ENCODE data around the gene CACNG7.

Gene CACNG7

GRCh38 chr19:53916004-53916403 lies 6.9 kb downstream of the CACNG7 start:
- TF ChIP-seq, protein P1, sequence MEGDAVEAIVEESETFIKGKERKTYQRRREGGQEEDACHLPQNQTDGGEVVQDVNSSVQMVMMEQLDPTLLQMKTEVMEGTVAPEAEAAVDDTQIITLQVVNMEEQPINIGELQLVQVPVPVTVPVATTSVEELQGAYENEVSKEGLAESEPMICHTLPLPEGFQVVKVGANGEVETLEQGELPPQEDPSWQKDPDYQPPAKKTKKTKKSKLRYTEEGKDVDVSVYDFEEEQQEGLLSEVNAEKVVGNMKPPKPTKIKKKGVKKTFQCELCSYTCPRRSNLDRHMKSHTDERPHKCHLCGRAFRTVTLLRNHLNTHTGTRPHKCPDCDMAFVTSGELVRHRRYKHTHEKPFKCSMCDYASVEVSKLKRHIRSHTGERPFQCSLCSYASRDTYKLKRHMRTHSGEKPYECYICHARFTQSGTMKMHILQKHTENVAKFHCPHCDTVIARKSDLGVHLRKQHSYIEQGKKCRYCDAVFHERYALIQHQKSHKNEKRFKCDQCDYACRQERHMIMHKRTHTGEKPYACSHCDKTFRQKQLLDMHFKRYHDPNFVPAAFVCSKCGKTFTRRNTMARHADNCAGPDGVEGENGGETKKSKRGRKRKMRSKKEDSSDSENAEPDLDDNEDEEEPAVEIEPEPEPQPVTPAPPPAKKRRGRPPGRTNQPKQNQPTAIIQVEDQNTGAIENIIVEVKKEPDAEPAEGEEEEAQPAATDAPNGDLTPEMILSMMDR (IDR thresholded peaks at IDR 0.05; ENCODE audit: low read depth, low read length) = no peak
- no peak overlapping the region for H3K4me3 ChIP-seq (ENCODE audit: low read depth, low read length)

GRCh38 chr19:53917356-53917755 lies 8.3 kb downstream of the CACNG7 start:
- TF ChIP-seq, protein P1 (IDR thresholded peaks at IDR 0.05; ENCODE audit: low read depth, low read length) = no peak
- no peak overlapping the region for H3K4me3 ChIP-seq (ENCODE audit: low read depth, low read length)

DNA sequence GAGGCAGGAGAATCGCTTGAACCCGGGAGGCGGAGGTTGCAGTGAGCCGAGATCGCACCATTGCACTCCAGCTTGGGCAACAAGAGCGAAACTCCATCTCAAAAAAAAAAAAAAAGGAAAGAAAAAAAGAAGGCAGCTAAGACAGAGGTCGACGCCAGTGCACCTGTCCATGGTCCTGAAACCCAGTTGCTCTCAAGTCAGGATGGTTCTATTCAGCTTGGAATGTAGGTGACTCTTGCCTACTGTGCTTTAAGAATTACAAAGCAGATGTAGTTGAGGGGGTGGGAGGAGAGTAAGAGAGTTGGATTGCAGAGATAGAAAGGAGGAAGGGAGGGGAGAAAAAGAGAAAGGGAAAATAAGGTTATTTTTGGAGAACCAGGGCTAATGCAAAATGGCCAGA lies 18.7 kb downstream of the CACNG7 start:
- TF ChIP-seq, protein P1 (IDR thresholded peaks at IDR 0.05; ENCODE audit: low read depth, low read length) = no peak
- H3K4me3 ChIP-seq (ENCODE audit: low read depth, low read length) = no peak overlapping the region

DNA sequence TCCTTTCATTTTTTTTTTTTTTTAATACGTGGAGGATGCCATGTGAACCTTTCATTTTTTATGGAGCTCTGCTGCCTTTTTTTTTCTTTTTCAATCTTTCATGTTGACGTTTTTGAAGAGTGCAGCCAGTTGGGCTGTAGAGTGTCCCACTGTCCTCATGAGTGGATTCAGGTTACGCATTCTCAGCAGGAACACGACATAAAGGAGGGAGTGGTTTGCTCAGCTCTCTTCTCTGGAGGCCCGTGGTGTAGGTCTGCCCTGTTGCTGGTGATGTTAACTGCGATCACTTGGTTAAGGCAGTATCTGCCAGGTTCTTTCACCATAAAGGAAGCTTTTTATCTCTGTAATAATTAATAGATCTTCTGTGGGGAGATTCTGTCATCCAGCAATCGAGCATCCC lies 27.0 kb downstream of the CACNG7 start:
- TF ChIP-seq, protein P1 (IDR thresholded peaks at IDR 0.05; ENCODE audit: low read depth, low read length) = no peak
- H3K4me3 ChIP-seq (ENCODE audit: low read depth, low read length) = no peak overlapping the region

- H3K4me3 ChIP-seq (ENCODE audit: low read depth, low read length) = no peak overlapping the region
- TF ChIP-seq, protein P1 (IDR thresholded peaks at IDR 0.05; ENCODE audit: low read depth, low read length) = no peak
Measured at GRCh38 chr19:53942001-53942786, 33.1 kb downstream of the CACNG7 start.

DNA sequence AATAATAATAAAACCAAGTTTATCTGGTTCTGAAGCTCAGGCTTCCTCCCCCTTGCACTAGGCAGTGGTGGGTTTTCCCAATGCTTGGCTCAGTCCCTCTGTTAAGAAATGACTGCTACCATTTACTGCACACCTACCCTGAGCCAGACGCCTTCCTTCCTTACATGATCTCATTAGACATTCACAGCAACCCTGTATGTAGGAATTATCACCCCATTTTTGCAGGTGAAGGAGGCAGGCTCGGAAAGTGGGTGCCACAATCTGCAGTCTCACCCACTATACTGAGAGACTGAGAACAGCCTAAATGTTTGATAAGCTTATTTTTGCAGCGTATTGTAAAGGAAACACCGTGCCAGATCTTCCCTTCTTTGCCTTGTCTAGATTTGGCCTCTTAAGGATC lies 35.3 kb downstream of the CACNG7 start:
- TF ChIP-seq, protein P1 (IDR thresholded peaks at IDR 0.05; ENCODE audit: low read depth, low read length) = no peak
- no peak overlapping the region for H3K4me3 ChIP-seq (ENCODE audit: low read depth, low read length)

- TF ChIP-seq, protein P1 (IDR thresholded peaks at IDR 0.05; ENCODE audit: low read depth, low read length) = no peak
- no peak overlapping the region for H3K4me3 ChIP-seq (ENCODE audit: low read depth, low read length)
Measured at GRCh38 chr19:53944933-53945332, 35.9 kb downstream of the CACNG7 start.
